Transverse colon (tissue), 4 donors: ENCODE measurements around the gene SYNE1.

Experiments
- CTCF ChIP-seq, 5 experiments: fragments of 200-600 bp in 3 of 5; fragments of 450-650 bp in 2 of 5; sonication (generic) in 3 of 5; IDR thresholded peaks; 1 replicate in 2 of 5; 2 replicates in 3 of 5; pipeline ENCODE4 v1.5.1; 2016 to 2017; ENCODE audit warnings: antibody characterized with exemption in 5 of 5, inconsistent platforms in 3 of 5, mild to moderate bottlenecking in 2 of 5, moderate library complexity in 1 of 5
- EP300 ChIP-seq: sonication (generic); formaldehyde crosslinking; IDR thresholded peaks from one replicate; pipeline ENCODE4 v1.6.1; 2017; ENCODE audit warnings: antibody characterized with exemption, low read depth
- POLR2A ChIP-seq: fragments of 450-650 bp; IDR thresholded peaks from one replicate; pipeline ENCODE4 v1.6.1; 2016; ENCODE audit warnings: antibody characterized with exemption, mild to moderate bottlenecking, moderate library complexity
- POLR2AphosphoS5 ChIP-seq, 3 donors: sonication (generic); formaldehyde crosslinking; IDR thresholded peaks; one replicate each; pipeline ENCODE4 v1.6.1; 2016; ENCODE audit warnings: antibody characterized with exemption in 3 of 3

GRCh38 chr6:152305672-152306071, 331.5 kb downstream of the SYNE1 start:
- TF ChIP-seq CTCF (IDR thresholded peaks at IDR 0.05) = no peak
- no peak for TF ChIP-seq POLR2A
- no peak for TF ChIP-seq EP300
- no peak for TF ChIP-seq POLR2AphosphoS5 (IDR thresholded peaks at IDR 0.05)
